ENCODE measurements around the gene TVP23A. TPM values are rescaled to one million over a fixed set of nuclear protein-coding genes. Genes with fewer than 3 reads are reported as not detected.

Gene TVP23A
- 0.05 TPM in 1 of 2 replicates, not detected in the other for total RNA-seq

GRCh38 chr16:10817963-10818941 is at the start of gene TVP23A:
Gene TVP23A, minus strand, starts transcription at chr16:10818794. Its CDS starts 301 bp downstream, at chr16:10818493.
- DNase-seq (ENCODE audit: low read depth): no peak

- DNase-seq (ENCODE audit: low read depth): no peak
Observed at GRCh38 chr16:10868104-10868595, 49.6 kb upstream of the TVP23A start.

- no peak for DNase-seq (ENCODE audit: low read depth)
Observed at GRCh38 chr16:10867199-10867598, 48.6 kb upstream of the TVP23A start.

- DNase-seq (ENCODE audit: low read depth): no peak
Observed at GRCh38 chr16:10865991-10866966, 47.7 kb upstream of the TVP23A start.

GRCh38 chr16:10862438-10862837 is 43.8 kb upstream of the TVP23A start:
- peak; percentile 97 for DNase-seq (ENCODE audit: low read depth)

GRCh38 chr16:10859658-10860057 is 41.1 kb upstream of the TVP23A start:
- DNase-seq (ENCODE audit: low read depth): no peak

GRCh38 chr16:10859020-10859419 is 40.4 kb upstream of the TVP23A start:
- no peak for DNase-seq (ENCODE audit: low read depth)

- no peak for DNase-seq (ENCODE audit: low read depth)
Observed at GRCh38 chr16:10858203-10858602, 39.6 kb upstream of the TVP23A start.

- DNase-seq (ENCODE audit: low read depth): no peak
Observed at GRCh38 chr16:10856042-10856441, 37.4 kb upstream of the TVP23A start.

- no peak for DNase-seq (ENCODE audit: low read depth)
Observed at GRCh38 chr16:10852948-10853347, 34.4 kb upstream of the TVP23A start.

GRCh38 chr16:10852286-10852685 is 33.7 kb upstream of the TVP23A start:
- no peak for DNase-seq (ENCODE audit: low read depth)

GRCh38 chr16:10851512-10851911 is 32.9 kb upstream of the TVP23A start:
- no peak for DNase-seq (ENCODE audit: low read depth)

- no peak for DNase-seq (ENCODE audit: low read depth)
Observed at GRCh38 chr16:10850478-10850850, 31.9 kb upstream of the TVP23A start.

GRCh38 chr16:10849736-10850477 is 31.3 kb upstream of the TVP23A start:
- DNase-seq (ENCODE audit: low read depth): no peak

- no peak for DNase-seq (ENCODE audit: low read depth)
Observed at GRCh38 chr16:10847176-10847575, 28.6 kb upstream of the TVP23A start.

GRCh38 chr16:10846213-10846998 is 27.8 kb upstream of the TVP23A start:
- DNase-seq (ENCODE audit: low read depth): no peak

GRCh38 chr16:10840703-10841102 is 22.1 kb upstream of the TVP23A start:
- no peak for DNase-seq (ENCODE audit: low read depth)

GRCh38 chr16:10839279-10839666 is 20.7 kb upstream of the TVP23A start:
- DNase-seq (ENCODE audit: low read depth): no peak

- DNase-seq (ENCODE audit: low read depth): no peak
Observed at GRCh38 chr16:10838621-10839278, 20.2 kb upstream of the TVP23A start.
